Liver (tissue), 9 donors: ENCODE results near the gene FGF12. TPM values are rescaled to one million over a fixed set of nuclear protein-coding genes. Genes with fewer than 3 reads are reported as not detected.
A peak's percentile ranks its signal among the peaks of the same experiment; 100 is the strongest.

Source experiments
- DNase-seq: peaks from one replicate; pipeline ENCODE4 v3.0.0-alpha.2; 2017; ENCODE audit warnings: low spot score
- H3K27ac ChIP-seq, 2 donors: one replicate each; pipeline ENCODE4 v1.7.0; 2013; ENCODE audit warnings: inconsistent platforms in 2 of 2, low read length in 2 of 2, control low read depth in 1 of 2, low read depth in 1 of 2, mild to moderate bottlenecking in 1 of 2
- H3K27me3 ChIP-seq, 4 donors: one replicate each; pipeline versions ENCODE4 v1.6.1 to v1.7.0; 2013; ENCODE audit warnings: low read length in 3 of 4, inconsistent platforms in 1 of 4, mild to moderate bottlenecking in 1 of 4, moderate library complexity in 1 of 4; ENCODE audit not compliant: control insufficient read depth in 4 of 4, insufficient read depth in 4 of 4
- H3K36me3 ChIP-seq, 4 donors: one replicate each; pipeline versions ENCODE4 v1.6.1 to v1.7.0; 2013; ENCODE audit warnings: low read length in 3 of 4, mild to moderate bottlenecking in 3 of 4, low read depth in 1 of 4, moderate library complexity in 1 of 4; ENCODE audit not compliant: control insufficient read depth in 4 of 4, insufficient read depth in 3 of 4
- H3K4me1 ChIP-seq, 4 donors: one replicate each; pipeline versions ENCODE4 v1.6.1 to v1.7.0; 2013; ENCODE audit warnings: low read length in 3 of 4, mild to moderate bottlenecking in 3 of 4, moderate library complexity in 1 of 4; ENCODE audit not compliant: control insufficient read depth in 4 of 4, insufficient read depth in 4 of 4
- H3K4me3 ChIP-seq, 3 donors: one replicate each; pipeline versions ENCODE4 v1.6.1 to v1.7.0; 2013; ENCODE audit warnings: low read length in 3 of 3, control low read depth in 1 of 3, low read depth in 1 of 3, mild to moderate bottlenecking in 1 of 3
- H3K9ac ChIP-seq, 2 donors: one replicate each; pipeline ENCODE4 v1.7.0; 2013; ENCODE audit warnings: low read length in 2 of 2, mild to moderate bottlenecking in 2 of 2, moderate library complexity in 2 of 2, control low read depth in 1 of 2, low read depth in 1 of 2
- H3K9me3 ChIP-seq, 4 donors: one replicate each; pipeline versions ENCODE4 v1.6.1 to v1.7.0; 2013; ENCODE audit warnings: low read length in 3 of 4; ENCODE audit not compliant: control insufficient read depth in 4 of 4
- EGR1 ChIP-seq, 2 donors: IDR thresholded peaks; 2 replicates each; pipeline ENCODE4 v1.6.1; 2016 to 2018; ENCODE audit warnings: antibody characterized with exemption in 2 of 2, low read depth in 2 of 2
- GABPA ChIP-seq, 2 donors: IDR thresholded peaks in 1 of 2; conservative IDR thresholded peaks in 1 of 2; 2 replicates each; pipeline ENCODE4 v1.6.1; 2016; ENCODE audit warnings: antibody characterized with exemption in 2 of 2, mild to moderate bottlenecking in 1 of 2, moderate library complexity in 1 of 2
- HNF4A ChIP-seq, 2 donors: conservative IDR thresholded peaks; 2 replicates each; pipeline ENCODE4 v1.6.1; 2016; ENCODE audit warnings: antibody characterized with exemption in 2 of 2, mild to moderate bottlenecking in 2 of 2
- HNF4G ChIP-seq: IDR thresholded peaks from 2 replicates; pipeline ENCODE4 v1.6.1; 2016; ENCODE audit warnings: antibody characterized with exemption
- JUND ChIP-seq, 2 donors: IDR thresholded peaks; 2 replicates each; pipeline ENCODE4 v1.6.1; 2016; ENCODE audit warnings: antibody characterized with exemption in 2 of 2
- NR2F2 ChIP-seq: IDR thresholded peaks from 2 replicates; pipeline ENCODE4 v1.6.1; 2016; ENCODE audit warnings: antibody characterized with exemption
- RAD21 ChIP-seq, 2 donors: IDR thresholded peaks; 2 replicates each; pipeline ENCODE4 v1.6.1; 2016; ENCODE audit warnings: antibody characterized with exemption in 2 of 2, mild to moderate bottlenecking in 2 of 2
- RXRA ChIP-seq, 2 donors: IDR thresholded peaks; 2 replicates each; pipeline ENCODE4 v1.6.1; 2017 to 2018; ENCODE audit warnings: antibody characterized with exemption in 2 of 2, mild to moderate bottlenecking in 1 of 2
- TAF1 ChIP-seq: conservative IDR thresholded peaks from 2 replicates; pipeline ENCODE4 v1.6.1; 2016; ENCODE audit warnings: antibody characterized with exemption, mild to moderate bottlenecking
- WGBS: extraction: QIAGEN DNeasy Blood & Tissue Kit; methylation state at CpG from one replicate; pipeline ENCODE4 v1.1.7; 2013; 5-methylcytosine and 5-hydroxymethylcytosine counted together
- polyA plus RNA-seq, 2 donors: library from polyadenylated mRNA; stranded (reverse) in 1 of 2; unstranded in 1 of 2; fragments of 200-250 nt in 1 of 2; fragments of >200 nt in 1 of 2; fragmentation: Nextera tagmentation in 1 of 2; extraction: Ambion mirVana in 1 of 2; gene quantifications; one replicate each; pipeline versions ENCODE4 v1.2.1 to v1.2.3, GENCODE V29; 2013 to 2015
- total RNA-seq, 2 donors: library from RNA; depleted of rRNA; stranded (reverse); fragments of >200 nt; gene quantifications; one replicate each; pipeline ENCODE4 v1.2.3, GENCODE V29; 2014
- TF ChIP-seq, protein P1 (sequence below): fragments of 150-350 bp; IDR thresholded peaks from 2 replicates; pipeline ENCODE4 v1.5.1; 2017; ENCODE audit warnings: improper control_type of control experiment, low read depth, low read length; ENCODE audit not compliant: missing input control
- TF ChIP-seq, protein P2 (sequence below): IDR thresholded peaks from 2 replicates; pipeline ENCODE4 v1.6.1; 2016; ENCODE audit warnings: antibody characterized with exemption
- TF ChIP-seq, protein P3 (sequence below): IDR thresholded peaks from 2 replicates; pipeline ENCODE4 v1.6.1; 2016; ENCODE audit warnings: antibody characterized with exemption, mild to moderate bottlenecking
- TF ChIP-seq, protein P4 (sequence below): IDR thresholded peaks from 2 replicates; pipeline ENCODE4 v1.6.1; 2016; ENCODE audit warnings: antibody characterized with exemption
- donor health status: healthy.
- donor health status: healthy.
- donor health status: healthy.
- donor health status: healthy.
- donor health status: healthy.

The FGF12 gene
- total and polyA plus RNA-seq, 4 donors: 0.11 to 0.59 (median 0.19) TPM

DNA sequence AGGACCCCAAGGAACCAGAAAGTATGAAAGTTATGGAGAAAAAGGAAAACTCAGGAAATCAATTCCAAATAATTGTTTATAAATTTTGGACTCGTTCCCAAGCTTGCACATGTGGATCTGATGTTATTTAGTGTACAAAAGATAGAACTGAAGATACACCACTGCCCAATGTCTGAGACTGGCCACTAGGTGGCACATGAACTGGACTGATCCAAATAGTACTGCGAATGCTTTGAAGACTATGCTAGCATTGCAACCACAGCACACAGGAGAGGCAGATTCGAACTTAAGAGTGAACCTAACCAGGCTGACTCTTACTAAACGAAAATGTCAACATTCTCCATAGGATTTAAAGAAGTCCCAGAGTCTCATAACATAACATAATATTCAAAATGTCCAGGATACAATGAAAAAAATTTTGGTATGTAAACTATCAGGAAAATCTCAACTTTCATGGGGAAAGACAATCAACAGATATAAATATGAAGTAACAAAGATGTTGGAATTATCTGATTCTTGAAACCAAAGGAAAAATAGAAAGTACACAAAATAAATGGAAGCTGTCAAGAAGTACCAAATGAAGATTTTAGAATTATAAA is 596.7 kb downstream of the FGF12 start:
- H3K36me3 ChIP-seq: no peaks in the 10 kb centered on the region
- whole genome bisulfite sequencing: 16% methylated on average over 4 of the region's 4 CpGs
- H3K27me3 ChIP-seq: peaks cover 0 to 4% (median 0%) of the 10 kb centered on the region in 4 donors
- DNase-seq: no peak
- H3K4me1 ChIP-seq: no peaks in the 10 kb centered on the region
- TF ChIP-seq, protein P1, sequence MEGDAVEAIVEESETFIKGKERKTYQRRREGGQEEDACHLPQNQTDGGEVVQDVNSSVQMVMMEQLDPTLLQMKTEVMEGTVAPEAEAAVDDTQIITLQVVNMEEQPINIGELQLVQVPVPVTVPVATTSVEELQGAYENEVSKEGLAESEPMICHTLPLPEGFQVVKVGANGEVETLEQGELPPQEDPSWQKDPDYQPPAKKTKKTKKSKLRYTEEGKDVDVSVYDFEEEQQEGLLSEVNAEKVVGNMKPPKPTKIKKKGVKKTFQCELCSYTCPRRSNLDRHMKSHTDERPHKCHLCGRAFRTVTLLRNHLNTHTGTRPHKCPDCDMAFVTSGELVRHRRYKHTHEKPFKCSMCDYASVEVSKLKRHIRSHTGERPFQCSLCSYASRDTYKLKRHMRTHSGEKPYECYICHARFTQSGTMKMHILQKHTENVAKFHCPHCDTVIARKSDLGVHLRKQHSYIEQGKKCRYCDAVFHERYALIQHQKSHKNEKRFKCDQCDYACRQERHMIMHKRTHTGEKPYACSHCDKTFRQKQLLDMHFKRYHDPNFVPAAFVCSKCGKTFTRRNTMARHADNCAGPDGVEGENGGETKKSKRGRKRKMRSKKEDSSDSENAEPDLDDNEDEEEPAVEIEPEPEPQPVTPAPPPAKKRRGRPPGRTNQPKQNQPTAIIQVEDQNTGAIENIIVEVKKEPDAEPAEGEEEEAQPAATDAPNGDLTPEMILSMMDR: peak; percentile 79
- TF ChIP-seq GABPA (IDR thresholded peaks at IDR 0.05 in 1 of 2, conservative IDR thresholded peaks at IDR 0.05 in 1 of 2): no peak
- TF ChIP-seq RAD21 (IDR thresholded peaks at IDR 0.05): peak; percentile 81 to 90
- no peaks in the 10 kb centered on the region for H3K9me3 ChIP-seq
- no peak overlapping the region for H3K27ac ChIP-seq
- no peak overlapping the region for H3K9ac ChIP-seq
- no peak overlapping the region for H3K4me3 ChIP-seq

DNA sequence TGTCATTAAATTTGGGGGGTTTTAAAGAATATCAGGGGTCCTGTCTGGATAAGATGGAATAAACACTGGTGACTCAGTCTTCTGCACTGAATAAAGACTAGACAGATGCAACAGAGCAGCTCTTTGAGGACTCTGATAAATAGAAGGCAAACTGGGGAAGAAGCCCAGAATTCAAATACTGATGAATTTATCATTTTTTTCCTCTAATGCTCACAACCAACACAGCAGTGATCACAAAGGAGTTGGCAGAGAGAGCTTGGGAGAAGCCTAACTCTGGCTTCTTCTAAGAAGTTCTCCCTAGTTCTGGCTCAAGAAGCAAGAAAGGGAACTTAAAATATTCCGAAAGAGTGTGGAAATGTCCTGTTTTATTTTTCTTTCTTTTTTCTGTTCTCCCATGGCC is 597.8 kb downstream of the FGF12 start:
- H3K4me1 ChIP-seq: no peaks in the 10 kb centered on the region
- no peaks in the 10 kb centered on the region for H3K9me3 ChIP-seq
- no peak overlapping the region for H3K4me3 ChIP-seq
- H3K27me3 ChIP-seq: peaks cover 0 to 6% (median 0%) of the 10 kb centered on the region in 4 donors
- no peak for TF ChIP-seq JUND (IDR thresholded peaks at IDR 0.05)
- TF ChIP-seq, protein P2, sequence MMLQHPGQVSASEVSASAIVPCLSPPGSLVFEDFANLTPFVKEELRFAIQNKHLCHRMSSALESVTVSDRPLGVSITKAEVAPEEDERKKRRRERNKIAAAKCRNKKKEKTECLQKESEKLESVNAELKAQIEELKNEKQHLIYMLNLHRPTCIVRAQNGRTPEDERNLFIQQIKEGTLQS: no peak
- TF ChIP-seq, protein P1: no peak
- TF ChIP-seq EGR1 (IDR thresholded peaks at IDR 0.05; ENCODE audit: low read depth in 2 of 2): no peak
- no peak for TF ChIP-seq HNF4G
- TF ChIP-seq NR2F2: no peak
- TF ChIP-seq RXRA (IDR thresholded peaks at IDR 0.05): no peak
- TF ChIP-seq, protein P3, sequence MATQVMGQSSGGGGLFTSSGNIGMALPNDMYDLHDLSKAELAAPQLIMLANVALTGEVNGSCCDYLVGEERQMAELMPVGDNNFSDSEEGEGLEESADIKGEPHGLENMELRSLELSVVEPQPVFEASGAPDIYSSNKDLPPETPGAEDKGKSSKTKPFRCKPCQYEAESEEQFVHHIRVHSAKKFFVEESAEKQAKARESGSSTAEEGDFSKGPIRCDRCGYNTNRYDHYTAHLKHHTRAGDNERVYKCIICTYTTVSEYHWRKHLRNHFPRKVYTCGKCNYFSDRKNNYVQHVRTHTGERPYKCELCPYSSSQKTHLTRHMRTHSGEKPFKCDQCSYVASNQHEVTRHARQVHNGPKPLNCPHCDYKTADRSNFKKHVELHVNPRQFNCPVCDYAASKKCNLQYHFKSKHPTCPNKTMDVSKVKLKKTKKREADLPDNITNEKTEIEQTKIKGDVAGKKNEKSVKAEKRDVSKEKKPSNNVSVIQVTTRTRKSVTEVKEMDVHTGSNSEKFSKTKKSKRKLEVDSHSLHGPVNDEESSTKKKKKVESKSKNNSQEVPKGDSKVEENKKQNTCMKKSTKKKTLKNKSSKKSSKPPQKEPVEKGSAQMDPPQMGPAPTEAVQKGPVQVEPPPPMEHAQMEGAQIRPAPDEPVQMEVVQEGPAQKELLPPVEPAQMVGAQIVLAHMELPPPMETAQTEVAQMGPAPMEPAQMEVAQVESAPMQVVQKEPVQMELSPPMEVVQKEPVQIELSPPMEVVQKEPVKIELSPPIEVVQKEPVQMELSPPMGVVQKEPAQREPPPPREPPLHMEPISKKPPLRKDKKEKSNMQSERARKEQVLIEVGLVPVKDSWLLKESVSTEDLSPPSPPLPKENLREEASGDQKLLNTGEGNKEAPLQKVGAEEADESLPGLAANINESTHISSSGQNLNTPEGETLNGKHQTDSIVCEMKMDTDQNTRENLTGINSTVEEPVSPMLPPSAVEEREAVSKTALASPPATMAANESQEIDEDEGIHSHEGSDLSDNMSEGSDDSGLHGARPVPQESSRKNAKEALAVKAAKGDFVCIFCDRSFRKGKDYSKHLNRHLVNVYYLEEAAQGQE: no peak
- no peak for TF ChIP-seq TAF1
- TF ChIP-seq, protein P4, sequence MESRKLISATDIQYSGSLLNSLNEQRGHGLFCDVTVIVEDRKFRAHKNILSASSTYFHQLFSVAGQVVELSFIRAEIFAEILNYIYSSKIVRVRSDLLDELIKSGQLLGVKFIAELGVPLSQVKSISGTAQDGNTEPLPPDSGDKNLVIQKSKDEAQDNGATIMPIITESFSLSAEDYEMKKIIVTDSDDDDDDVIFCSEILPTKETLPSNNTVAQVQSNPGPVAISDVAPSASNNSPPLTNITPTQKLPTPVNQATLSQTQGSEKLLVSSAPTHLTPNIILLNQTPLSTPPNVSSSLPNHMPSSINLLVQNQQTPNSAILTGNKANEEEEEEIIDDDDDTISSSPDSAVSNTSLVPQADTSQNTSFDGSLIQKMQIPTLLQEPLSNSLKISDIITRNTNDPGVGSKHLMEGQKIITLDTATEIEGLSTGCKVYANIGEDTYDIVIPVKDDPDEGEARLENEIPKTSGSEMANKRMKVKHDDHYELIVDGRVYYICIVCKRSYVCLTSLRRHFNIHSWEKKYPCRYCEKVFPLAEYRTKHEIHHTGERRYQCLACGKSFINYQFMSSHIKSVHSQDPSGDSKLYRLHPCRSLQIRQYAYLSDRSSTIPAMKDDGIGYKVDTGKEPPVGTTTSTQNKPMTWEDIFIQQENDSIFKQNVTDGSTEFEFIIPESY: no peak
- no peak for TF ChIP-seq HNF4A (conservative IDR thresholded peaks at IDR 0.05)
- H3K27ac ChIP-seq: no peak overlapping the region
- H3K9ac ChIP-seq: no peak overlapping the region
- H3K36me3 ChIP-seq: no peaks in the 10 kb centered on the region
- no peak for DNase-seq
- WGBS: 94% methylated on average over 1 of the region's 1 CpG
